Measurements from ENCODE around the gene VSX1. TPM values are rescaled to one million over a fixed set of nuclear protein-coding genes. Genes with fewer than 3 reads are reported as not detected.

Gene VSX1
- total RNA-seq, 1 donor from 2014 or later: not detected

Other genes starting within 250 kb of the VSX1 start
- gene CST7, start 132.9 kb downstream of the VSX1 start, total RNA-seq: not detected in 2 replicates
- 132 and 154 TPM in 2 replicates for gene APMAP, start 89.4 kb downstream of the VSX1 start, total RNA-seq
- gene ACSS1, start 24.0 kb downstream of the VSX1 start, total RNA-seq: 10.9 and 21.1 TPM in 2 replicates
- gene ENTPD6, start 113.6 kb upstream of the VSX1 start, total RNA-seq: 46.3 and 57.7 TPM in 2 replicates
- 113 and 128 TPM in 2 replicates for gene PYGB, start 165.9 kb upstream of the VSX1 start, total RNA-seq